HG03175 (cell line): ENCODE results near the gene HIGD2B.
"Not testable (repeated sequence)": the region's sequence is repeated elsewhere in the genome, so short reads cannot be mapped to it uniquely, and the experiment has no call there.

Source experiments
- ATAC-seq: cut with Tn5 transposase; IDR thresholded peaks from one replicate; pipeline ENCODE4 v1.9.1; 2021; ENCODE audit warnings: mild to moderate bottlenecking, moderate library complexity; ENCODE audit not compliant: unreplicated experiment

The HIGD2B gene

DNA sequence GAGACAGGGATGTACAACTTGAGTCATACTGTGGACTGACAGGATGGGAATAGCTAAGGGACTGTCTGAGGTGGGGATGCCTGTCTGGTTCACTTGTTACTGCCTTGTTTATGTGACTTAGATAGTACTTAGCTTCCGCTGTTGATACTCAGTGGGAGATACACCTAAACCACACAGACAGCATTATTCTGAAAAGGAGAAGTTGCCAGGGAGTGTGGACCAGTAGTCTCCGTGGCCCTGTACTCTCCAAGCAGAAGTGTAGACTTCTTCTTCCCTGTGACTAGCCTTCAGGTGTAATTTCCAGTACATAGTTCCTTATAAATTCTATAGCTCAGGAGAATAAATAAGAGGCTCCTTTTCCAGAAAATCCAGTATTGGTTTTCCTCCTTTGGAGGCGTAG is 5.1 kb downstream of the HIGD2B start:
- no peak for ATAC-seq

- ATAC-seq = no peak
These were observed 9.1 kb downstream of the HIGD2B start for GRCh38 chr15:72676838-72677237.

DNA sequence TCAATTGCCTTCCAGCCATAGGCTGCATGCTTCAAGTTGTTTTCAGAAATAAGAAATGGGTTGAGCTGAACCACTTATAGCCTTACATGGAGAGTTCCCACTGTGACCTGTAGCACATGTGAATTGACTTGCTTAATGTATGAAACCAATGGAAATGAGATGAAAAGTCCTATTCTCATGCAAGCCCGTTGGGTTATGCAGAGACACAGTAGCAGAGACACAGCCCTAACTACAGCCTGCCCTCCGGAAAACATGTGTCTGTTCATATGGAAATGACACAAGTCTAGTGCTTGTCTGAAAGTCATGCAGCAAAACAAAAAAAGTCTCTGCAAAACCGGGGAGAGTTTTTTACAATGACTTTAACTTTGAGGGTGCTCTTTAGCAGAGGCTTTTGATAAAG is 14.5 kb downstream of the HIGD2B start:
- no peak for ATAC-seq

GRCh38 chr15:72670656-72671352 is 15.2 kb downstream of the HIGD2B start:
- ATAC-seq = peak; percentile 91

DNA sequence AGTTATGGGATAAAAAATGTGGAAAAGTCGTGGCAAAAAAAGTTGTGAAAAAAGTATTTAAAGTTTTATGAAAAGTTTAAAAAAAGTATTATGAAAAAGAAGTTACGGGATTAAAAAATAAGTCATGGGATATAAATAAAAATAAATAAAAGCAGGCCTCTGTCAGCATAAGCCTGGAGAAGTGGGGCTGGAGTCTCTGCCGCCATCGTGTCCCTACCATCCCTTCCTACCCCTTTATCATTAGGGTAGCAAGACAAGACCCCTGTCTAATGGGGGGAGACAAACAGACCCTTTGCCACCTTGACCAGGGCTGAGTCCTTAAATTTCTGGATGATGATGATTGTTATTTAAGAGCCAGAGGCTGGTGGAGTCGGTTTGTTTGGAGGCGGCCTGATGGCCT is 16.2 kb downstream of the HIGD2B start:
- not testable (repeated sequence) for ATAC-seq

DNA sequence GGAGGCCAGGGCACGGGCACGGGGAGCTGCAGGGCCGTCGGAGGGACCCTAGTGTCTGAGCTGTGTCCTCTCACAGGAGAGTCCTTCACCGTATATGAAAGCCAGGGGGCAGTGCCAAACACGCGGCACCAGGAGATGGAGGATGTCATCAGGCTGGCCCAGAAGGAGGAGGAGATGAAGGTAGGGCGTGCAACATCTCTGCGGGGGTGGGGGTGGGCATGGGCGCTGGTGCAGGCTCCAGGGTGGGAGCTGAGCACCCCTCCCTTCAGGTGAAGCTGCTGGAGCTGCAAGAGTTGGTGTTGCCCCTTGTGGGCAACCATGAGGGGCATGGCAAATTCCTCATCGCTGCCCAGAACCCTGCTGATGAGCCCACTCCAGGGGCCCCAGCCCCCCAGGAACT is 20.3 kb downstream of the HIGD2B start:
- not testable (repeated sequence) for ATAC-seq

DNA sequence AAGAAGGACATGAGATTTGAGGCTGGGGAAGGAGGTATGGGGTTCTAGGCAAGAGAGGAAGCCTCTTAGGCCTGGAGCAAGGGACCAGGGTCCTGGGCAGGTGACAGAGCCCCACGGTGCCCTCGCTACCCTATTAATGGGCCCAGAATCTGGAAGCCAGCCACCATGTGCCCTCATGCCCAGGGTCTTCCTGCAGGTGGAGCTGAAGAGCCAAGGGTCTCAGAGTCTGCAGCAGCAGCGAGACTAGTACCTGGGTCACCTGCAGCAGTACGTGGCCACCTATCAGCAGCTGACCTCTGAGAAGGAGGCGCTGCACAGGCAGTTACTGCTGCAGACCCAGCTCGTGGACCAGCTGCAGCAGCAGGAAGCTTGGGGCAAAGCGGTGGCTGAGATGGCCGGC is 22.1 kb downstream of the HIGD2B start:
- ATAC-seq = not testable (repeated sequence)

- ATAC-seq = not testable (repeated sequence)
These were observed 24.9 kb downstream of the HIGD2B start for GRCh38 chr15:72661081-72661480.

GRCh38 chr15:72656014-72656413 is 30.0 kb downstream of the HIGD2B start:
- ATAC-seq = not testable (repeated sequence)

- not testable (repeated sequence) for ATAC-seq
These were observed 31.6 kb downstream of the HIGD2B start, which contains the start of gene GOLGA6B for GRCh38 chr15:72654397-72654796. Gene GOLGA6B, plus strand, starts transcription at chr15:72654697. Its CDS starts 41 bp downstream, at chr15:72654738.

DNA sequence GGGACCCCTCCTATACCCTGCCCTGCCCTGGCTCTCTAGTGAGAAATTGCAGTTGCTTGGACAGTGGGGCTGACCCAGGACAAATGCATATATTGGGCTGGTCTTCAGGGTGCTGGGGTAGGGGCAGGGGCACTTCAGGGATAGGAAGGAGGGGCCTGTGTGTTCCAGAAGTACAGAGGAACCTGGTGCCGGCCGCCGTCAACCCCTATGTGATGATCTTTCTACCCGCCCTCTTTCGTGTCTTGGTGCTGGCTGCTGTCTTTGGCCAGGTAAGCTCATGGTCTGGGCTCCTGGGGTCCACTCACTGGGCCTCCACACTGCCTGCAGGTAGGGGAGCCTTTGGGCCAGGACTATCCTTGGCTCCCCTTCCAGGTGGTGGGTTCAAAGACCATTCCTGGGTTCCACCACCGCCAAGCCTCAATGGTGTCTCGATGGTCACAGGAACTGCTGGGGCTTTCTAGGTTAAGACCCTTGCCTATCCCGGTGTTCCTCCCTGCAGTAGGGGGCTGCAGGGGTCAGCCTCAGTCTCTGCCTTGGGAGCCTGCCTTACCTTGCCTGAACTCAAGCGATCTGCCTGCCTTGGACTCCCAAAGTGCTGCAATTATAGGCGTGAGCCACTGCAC is 37.2 kb downstream of the HIGD2B start:
- not testable (repeated sequence) for ATAC-seq

DNA sequence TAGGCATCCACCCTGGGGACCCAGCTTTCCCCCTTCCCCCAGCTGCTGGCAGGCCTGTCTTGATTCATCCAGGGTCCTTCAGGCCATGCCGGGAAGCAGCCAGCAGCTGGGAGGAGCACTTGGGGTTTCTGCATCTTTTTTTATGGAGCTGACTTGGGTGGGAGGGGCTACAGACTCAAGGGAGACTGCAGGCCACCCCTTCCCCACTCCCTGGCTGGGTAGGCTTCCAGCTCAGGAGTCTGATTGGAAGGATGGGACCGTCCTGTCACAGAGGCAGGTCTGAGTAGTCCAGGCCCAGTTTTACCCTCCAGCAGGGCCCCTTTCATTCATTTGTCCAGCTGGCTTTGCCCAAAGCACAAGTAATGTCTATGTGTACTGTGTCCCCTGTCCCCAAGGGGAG is 43.7 kb downstream of the HIGD2B start:
- ATAC-seq = not testable (repeated sequence)

- not testable (repeated sequence) for ATAC-seq
These were observed 46.1 kb downstream of the HIGD2B start for GRCh38 chr15:72639759-72640483.

DNA sequence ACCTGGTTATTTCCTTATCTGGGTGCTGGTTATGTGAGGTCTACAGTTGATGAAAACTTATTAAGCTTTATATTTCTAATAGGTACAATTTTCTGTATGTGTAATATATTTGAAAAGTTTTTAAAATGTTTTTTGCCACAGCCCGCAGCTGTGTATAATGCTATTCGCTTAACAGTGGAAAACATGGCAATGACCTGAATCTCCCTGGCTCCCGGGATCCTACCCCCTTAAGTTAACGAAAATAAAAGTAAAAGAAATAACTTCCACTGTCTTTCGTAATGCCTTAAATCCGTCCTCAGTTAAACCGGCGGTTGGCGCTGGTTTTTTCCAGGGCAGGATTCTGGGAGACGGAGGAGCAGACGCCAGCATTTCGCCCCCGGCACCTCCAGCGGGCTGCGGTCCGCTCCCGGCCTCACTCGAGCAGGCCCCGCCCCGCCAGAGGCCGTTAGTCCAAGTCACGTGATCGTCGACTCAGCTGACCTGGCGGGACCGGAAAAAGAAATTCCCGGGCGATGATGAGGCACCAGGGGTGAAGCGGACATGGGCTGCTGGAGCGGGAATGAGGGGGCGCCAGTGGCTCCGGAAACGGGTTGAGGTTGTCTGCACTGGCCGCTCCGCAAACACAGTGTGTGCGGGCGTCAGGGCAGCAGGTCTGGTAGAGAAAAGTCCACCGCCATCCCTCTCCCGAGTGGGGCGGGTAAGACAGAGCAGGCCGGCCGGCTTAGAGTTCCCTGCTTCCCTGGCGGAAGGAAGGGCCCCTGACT is 49.3 kb downstream of the HIGD2B start:
- peak; percentile 72 for ATAC-seq

GRCh38 chr15:72629068-72629570 is 56.9 kb downstream of the HIGD2B start:
- ATAC-seq = not testable (repeated sequence)

- ATAC-seq = not testable (repeated sequence)
These were observed 57.5 kb downstream of the HIGD2B start for GRCh38 chr15:72628249-72629067.

- not testable (repeated sequence) for ATAC-seq
These were observed 59.8 kb downstream of the HIGD2B start for GRCh38 chr15:72626153-72626552.
